HepG2 (cell line): ENCODE results near the gene KIF24. TPM values are rescaled to one million over a fixed set of nuclear protein-coding genes. Genes with fewer than 3 reads are reported as not detected.

ENCODE experiments used
- ATF6 ChIP-seq: sonication (generic); formaldehyde crosslinking; conservative IDR thresholded peaks from 2 replicates; pipeline ENCODE4 v1.4.0; 2020; ENCODE audit warnings: missing genetic modification reagents
- ATF7 ChIP-seq, 2 experiments: fragments of 450-650 bp in 1 of 2; sonication (generic) in 1 of 2; formaldehyde crosslinking in 1 of 2; IDR thresholded peaks; 2 replicates each; pipeline versions ENCODE4 v1.4.0 to v1.6.1; 2016 to 2020; ENCODE audit warnings: antibody characterized with exemption in 1 of 2, mild to moderate bottlenecking in 1 of 2, missing genetic modification reagents in 1 of 2
- CBX5 ChIP-seq: sonication (generic); formaldehyde crosslinking; IDR thresholded peaks from 2 replicates; pipeline ENCODE4 v1.4.0; 2020; ENCODE audit warnings: missing genetic modification reagents, borderline replicate concordance
- ETV6 ChIP-seq: sonication (generic); formaldehyde crosslinking; conservative IDR thresholded peaks from 2 replicates; pipeline ENCODE4 v1.4.0; 2020; ENCODE audit warnings: missing genetic modification reagents
- HDAC2 ChIP-seq: sonication (generic); formaldehyde crosslinking; IDR thresholded peaks from 2 replicates; pipeline ENCODE4 v1.4.0; 2020; ENCODE audit warnings: missing genetic modification reagents
- HNF4A ChIP-seq: sonication (generic); formaldehyde crosslinking; IDR thresholded peaks from 2 replicates; pipeline ENCODE4 v1.4.0; 2020; ENCODE audit warnings: missing genetic modification reagents
- IRF9 ChIP-seq: sonication (generic); formaldehyde crosslinking; IDR thresholded peaks from 2 replicates; pipeline ENCODE4 v1.8.0; 2022; ENCODE audit warnings: missing genetic modification reagents, mild to moderate bottlenecking, borderline replicate concordance
- KMT2A ChIP-seq: sonication (generic); formaldehyde crosslinking; IDR thresholded peaks from 2 replicates; pipeline ENCODE4 v1.4.0; 2020; ENCODE audit warnings: missing genetic modification reagents
- MEF2D ChIP-seq: sonication (generic); formaldehyde crosslinking; IDR thresholded peaks from 2 replicates; pipeline ENCODE4 v1.5.1; 2020; ENCODE audit warnings: mild to moderate bottlenecking, missing genetic modification reagents
- MIER3 ChIP-seq: IDR thresholded peaks from 2 replicates; pipeline ENCODE4 v1.6.1; 2016; ENCODE audit warnings: missing compliant biosample characterization, borderline replicate concordance
- MTF2 ChIP-seq: sonication (generic); formaldehyde crosslinking; IDR thresholded peaks from 2 replicates; pipeline ENCODE4 v1.5.0; 2020; ENCODE audit warnings: missing genetic modification reagents, borderline replicate concordance
- ZBTB1 ChIP-seq: sonication (generic); formaldehyde crosslinking; IDR thresholded peaks from 2 replicates; pipeline ENCODE4 v1.4.0; 2020; ENCODE audit warnings: missing genetic modification reagents, borderline replicate concordance
- ZBTB42 ChIP-seq: sonication (generic); formaldehyde crosslinking; IDR thresholded peaks from 2 replicates; pipeline ENCODE4 v1.5.0; 2020; ENCODE audit warnings: mild to moderate bottlenecking, missing genetic modification reagents
- ZFP82 ChIP-seq: sonication (generic); formaldehyde crosslinking; IDR thresholded peaks from 2 replicates; pipeline ENCODE4 v1.5.1; 2020; ENCODE audit warnings: mild to moderate bottlenecking, missing genetic modification reagents, borderline replicate concordance
- ZGPAT ChIP-seq: IDR thresholded peaks from 2 replicates; pipeline ENCODE4 v1.6.1; 2016; ENCODE audit warnings: mild to moderate bottlenecking
- ZNF101 ChIP-seq: sonication (generic); formaldehyde crosslinking; IDR thresholded peaks from 2 replicates; pipeline ENCODE4 v1.4.0; 2020; ENCODE audit warnings: mild to moderate bottlenecking, low read depth, missing genetic modification reagents, borderline replicate concordance
- ZNF547 ChIP-seq: sonication (generic); formaldehyde crosslinking; IDR thresholded peaks from 2 replicates; pipeline ENCODE4 v1.5.1; 2020; ENCODE audit warnings: mild to moderate bottlenecking, missing genetic modification reagents
- ZNF556 ChIP-seq: sonication (generic); formaldehyde crosslinking; IDR thresholded peaks from 2 replicates; pipeline ENCODE4 v1.4.0; 2020; ENCODE audit warnings: mild to moderate bottlenecking, missing genetic modification reagents, borderline replicate concordance
- ZNF660 ChIP-seq: sonication (generic); formaldehyde crosslinking; IDR thresholded peaks from 2 replicates; pipeline ENCODE4 v1.5.1; 2020; ENCODE audit warnings: mild to moderate bottlenecking, low read depth, missing genetic modification reagents, borderline replicate concordance
- ZNF703 ChIP-seq: sonication (generic); formaldehyde crosslinking; IDR thresholded peaks from 2 replicates; pipeline ENCODE4 v1.5.1; 2020; ENCODE audit warnings: missing genetic modification reagents, mild to moderate bottlenecking, moderate library complexity, borderline replicate concordance
- ZNF749 ChIP-seq: sonication (generic); formaldehyde crosslinking; IDR thresholded peaks from 2 replicates; pipeline ENCODE4 v1.8.0; 2022; ENCODE audit warnings: mild to moderate bottlenecking, missing genetic modification reagents, moderate library complexity, borderline replicate concordance
- ZSCAN31 ChIP-seq: sonication (generic); formaldehyde crosslinking; IDR thresholded peaks from 2 replicates; pipeline ENCODE4 v1.5.0; 2020; ENCODE audit warnings: low read depth, mild to moderate bottlenecking, missing genetic modification reagents
- polyA plus RNA-seq, 8 experiments: library from polyadenylated mRNA; depleted of rRNA in 3 of 8; stranded (reverse) in 7 of 8; unstranded in 1 of 8; fragments of >200 nt; fragmentation: Illumina TruSeq in 4 of 8; extraction: Trizol in 4 of 8; gene quantifications; 2 replicates each; pipeline versions ENCODE4 v1.2.1 to v1.2.3, GENCODE V29; 2011 to 2016; ENCODE audit warnings: low read depth in 4 of 8, missing spikeins in 1 of 8, mixed read lengths in 1 of 8; ENCODE audit not compliant: insufficient read depth in 1 of 8
- total RNA-seq, 5 experiments: library from RNA; depleted of rRNA; stranded (reverse); fragments of >200 nt; fragmentation: Illumina TruSeq; extraction: Trizol; gene quantifications; 2 replicates each; pipeline ENCODE4 v1.2.3, GENCODE V29; 2016; ENCODE audit warnings: low read depth in 1 of 5

The KIF24 gene
- total and polyA plus RNA-seq, 2 of the 13 experiments (the other 11 are each of a cell fraction or from before 2014, with no cell fraction given), result 1.1 to 3.0 TPM

DNA sequence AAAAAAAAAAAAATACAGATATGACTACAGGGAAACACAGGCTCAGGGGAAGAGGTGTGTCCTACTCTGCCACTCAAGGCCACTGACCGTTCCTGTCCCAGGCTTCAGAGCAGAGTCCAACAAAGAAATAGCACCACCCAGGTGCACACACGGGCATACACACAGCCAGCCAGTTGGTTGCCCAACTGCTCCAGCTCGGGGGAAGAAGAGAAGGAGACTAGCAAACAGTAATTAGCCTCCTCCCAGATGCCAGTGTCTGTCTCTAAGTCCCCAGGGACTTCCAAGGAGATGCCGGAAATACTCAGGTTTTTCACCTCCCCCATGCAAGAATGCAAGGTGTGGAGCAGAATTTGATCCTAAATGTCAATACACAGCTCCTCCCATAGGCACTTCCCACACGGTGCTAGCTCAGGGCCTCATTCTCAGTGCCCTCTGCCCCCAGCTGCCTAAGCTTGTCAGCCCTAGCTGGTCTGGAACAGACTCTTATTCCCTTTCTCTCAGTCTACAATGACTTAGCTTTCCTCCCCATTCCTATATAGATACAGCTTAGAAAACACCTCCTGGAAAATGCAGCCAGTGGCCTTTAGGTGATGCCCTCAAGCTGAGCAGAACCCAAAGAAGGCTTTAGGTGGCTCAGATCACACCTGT lies 46.0 kb upstream of the KIF24 start (continued):
- TF ChIP-seq KMT2A (CRISPR knock-in tag) (peak; percentile 36; the same call in 1 of the 2 replicates), ZGPAT (CRISPR knock-in tag) (peak; percentile 73), ZNF703 (CRISPR knock-in tag) (no peak), ZNF101 (CRISPR knock-in tag) (no peak), ZBTB42 (CRISPR knock-in tag) (peak; percentile 53; the same call in 1 of the 2 replicates), ZBTB1 (no peak), HNF4A (CRISPR knock-in tag) (peak; percentile 86), ZNF547 (CRISPR knock-in tag) (no peak), ZNF749 (CRISPR knock-in tag) (no peak), MIER3 (CRISPR knock-in tag) (0 out of 2 replicates have a peak, but pooled peaks have one; percentile 21), ATF7 (IDR thresholded peaks at IDR 0.05) (0 out of 2 replicates have a peak, but pooled peaks have one; percentile 7), ATF7 (CRISPR knock-in tag; IDR thresholded peaks at IDR 0.05) (0 out of 2 replicates have a peak, but pooled peaks have one; percentile 52), ZFP82 (0 out of 2 replicates have a peak, but pooled peaks have one; percentile 48), MEF2D (CRISPR knock-in tag) (peak; percentile 47), ATF6 (CRISPR knock-in tag) (no peak), IRF9 (CRISPR knock-in tag) (0 out of 2 replicates have a peak, but pooled peaks have one; percentile 53), ZNF556 (CRISPR knock-in tag) (peak; percentile 76; the same call in 1 of the 2 replicates), ZSCAN31 (CRISPR knock-in tag) (0 out of 2 replicates have a peak, but pooled peaks have one; percentile 61), ZNF660 (CRISPR knock-in tag) (no peak), HDAC2 (CRISPR knock-in tag) (peak; percentile 74), ETV6 (CRISPR knock-in tag) (no peak), CBX5 (CRISPR knock-in tag) (peak; percentile 47; the same call in 1 of the 2 replicates), MTF2 (CRISPR knock-in tag) (0 out of 2 replicates have a peak, but pooled peaks have one; percentile 44)
